ENCODE results near the gene MLPH.

MLPH gene

GRCh38 chr2:237577458-237577857 lies 90.4 kb downstream of the MLPH start:
- H3K4me1 ChIP-seq (ENCODE audit: control insufficient read depth, insufficient read depth, low read length, poor library complexity, severe bottlenecking), result no peaks in the 10 kb centered on the region
- no peaks in the 10 kb centered on the region for H3K9me3 ChIP-seq (ENCODE audit: control insufficient read depth, low read length)
- H3K4me3 ChIP-seq (ENCODE audit: insufficient read depth, low read depth, low read length, poor library complexity, severe bottlenecking), result no peak overlapping the region
- H3K27ac ChIP-seq (ENCODE audit: insufficient read depth, low read length, poor library complexity, severe bottlenecking), result no peak overlapping the region
- no peaks in the 10 kb centered on the region for H3K36me3 ChIP-seq (ENCODE audit: control insufficient read depth, insufficient read depth, low read length)
- DNase-seq, result no peak
- H3K27me3 ChIP-seq (replicated peaks; ENCODE audit: control insufficient read depth, insufficient read depth, low read length, poor library complexity, severe bottlenecking), result no peaks in the 10 kb centered on the region

DNA sequence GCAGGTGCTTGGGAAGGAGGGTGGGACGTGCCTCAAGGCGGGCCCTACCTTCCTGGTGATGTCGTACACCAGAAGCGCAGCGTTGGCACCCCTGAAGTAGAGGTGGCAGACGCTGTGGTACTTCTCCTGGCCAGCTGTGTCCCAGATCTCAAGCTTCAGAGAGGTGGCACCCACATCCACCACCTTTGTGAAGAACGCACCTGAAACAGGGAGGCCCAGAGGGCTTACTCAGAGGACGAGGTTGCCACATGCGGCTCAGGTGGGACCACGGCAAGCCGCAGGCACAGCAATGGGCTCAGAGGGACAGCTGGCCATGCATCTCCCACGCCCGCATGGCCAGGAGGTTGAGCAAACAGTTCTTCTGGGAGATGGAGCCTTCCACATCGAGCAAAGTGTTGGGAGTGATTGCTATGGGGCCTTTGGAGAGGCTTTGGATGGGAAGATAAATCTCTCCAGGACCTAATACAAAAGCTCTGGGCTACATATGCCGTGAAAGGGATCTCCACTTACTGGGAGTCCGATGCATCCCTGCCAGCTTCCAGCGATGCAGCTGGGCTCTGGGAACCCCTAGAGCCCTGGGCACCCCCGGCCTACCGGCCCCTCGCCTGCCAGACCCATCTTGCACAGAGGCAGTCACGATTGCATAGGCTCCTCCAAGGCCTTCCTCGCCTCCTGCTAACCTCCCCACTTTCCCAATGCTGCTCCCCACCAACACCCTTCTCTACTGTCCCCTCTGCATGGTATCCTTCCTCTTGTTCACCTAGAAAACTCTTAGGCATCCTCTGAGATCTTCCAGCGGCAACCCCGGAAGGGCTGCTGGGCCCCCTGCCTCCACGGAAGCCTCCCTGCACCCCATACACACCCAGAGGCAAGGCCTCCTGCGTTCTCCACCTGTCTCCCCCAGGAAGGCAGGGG lies 91.2 kb downstream of the MLPH start:
- H3K4me1 ChIP-seq (ENCODE audit: control insufficient read depth, insufficient read depth, low read length, poor library complexity, severe bottlenecking), result no peaks in the 10 kb centered on the region
- no peak overlapping the region for H3K27ac ChIP-seq (ENCODE audit: insufficient read depth, low read length, poor library complexity, severe bottlenecking)
- no peaks in the 10 kb centered on the region for H3K36me3 ChIP-seq (ENCODE audit: control insufficient read depth, insufficient read depth, low read length)
- DNase-seq, result no peak
- H3K27me3 ChIP-seq (replicated peaks; ENCODE audit: control insufficient read depth, insufficient read depth, low read length, poor library complexity, severe bottlenecking), result no peaks in the 10 kb centered on the region
- H3K9me3 ChIP-seq (ENCODE audit: control insufficient read depth, low read length), result no peaks in the 10 kb centered on the region
- no peak overlapping the region for H3K4me3 ChIP-seq (ENCODE audit: insufficient read depth, low read depth, low read length, poor library complexity, severe bottlenecking)

- no peaks in the 10 kb centered on the region for H3K36me3 ChIP-seq (ENCODE audit: control insufficient read depth, insufficient read depth, low read length)
- H3K4me3 ChIP-seq (ENCODE audit: insufficient read depth, low read depth, low read length, poor library complexity, severe bottlenecking), result no peak overlapping the region
- H3K4me1 ChIP-seq (ENCODE audit: control insufficient read depth, insufficient read depth, low read length, poor library complexity, severe bottlenecking), result no peaks in the 10 kb centered on the region
- no peaks in the 10 kb centered on the region for H3K27me3 ChIP-seq (replicated peaks; ENCODE audit: control insufficient read depth, insufficient read depth, low read length, poor library complexity, severe bottlenecking)
- no peaks in the 10 kb centered on the region for H3K9me3 ChIP-seq (ENCODE audit: control insufficient read depth, low read length)
- DNase-seq, result no peak
- H3K27ac ChIP-seq (ENCODE audit: insufficient read depth, low read length, poor library complexity, severe bottlenecking), result no peak overlapping the region
Measured at GRCh38 chr2:237581326-237581725, 94.3 kb downstream of the MLPH start.

DNA sequence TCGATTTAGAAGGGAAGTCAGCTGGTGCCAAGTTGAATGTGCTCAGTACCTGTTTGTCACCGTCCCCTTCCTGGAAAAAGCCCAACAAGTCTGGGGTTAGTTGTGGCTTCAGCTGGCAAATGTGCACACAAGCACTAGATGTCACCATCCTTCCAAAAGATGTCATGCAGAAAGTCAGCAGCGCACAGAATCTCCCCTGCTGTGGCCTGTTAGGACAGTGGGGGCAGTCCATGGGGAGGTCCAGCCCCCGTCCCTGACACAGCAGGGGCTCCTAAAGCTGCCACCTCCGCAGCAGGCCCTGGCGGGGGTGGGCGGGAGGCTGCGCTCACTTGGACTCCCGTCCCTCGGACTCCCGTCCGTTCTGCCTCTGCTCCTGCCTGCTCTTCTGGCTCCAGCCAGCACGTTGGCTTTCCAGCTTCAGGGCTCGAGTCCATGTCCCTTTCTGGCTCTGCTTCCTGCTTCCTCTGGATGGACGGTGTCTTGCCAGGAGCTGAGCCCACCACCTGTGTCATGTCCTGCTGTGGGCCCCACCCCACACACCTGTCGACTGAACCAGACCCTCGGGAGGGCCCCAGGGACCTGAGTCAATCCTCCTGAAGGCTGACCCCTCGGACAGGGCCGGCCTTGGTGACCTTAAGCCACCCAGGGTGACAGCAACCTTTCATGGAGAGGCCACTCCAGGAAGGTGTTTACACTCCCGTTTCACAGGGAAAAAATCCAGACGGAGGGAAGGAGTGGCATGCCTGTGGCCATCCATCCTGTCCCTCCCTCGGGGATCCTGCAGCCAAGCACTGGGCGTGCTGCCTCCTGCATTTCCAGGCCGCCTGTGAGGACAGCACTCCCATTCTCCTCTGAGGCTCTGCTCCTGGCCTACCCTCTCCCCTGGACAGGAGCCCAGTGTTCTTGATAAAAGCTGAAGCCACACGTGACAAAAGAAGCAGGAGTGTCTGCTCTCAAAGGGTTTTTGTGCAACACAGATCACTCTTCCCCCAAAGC lies 95.0 kb downstream of the MLPH start:
- Histone ChIP-seq H3K27ac (ENCODE audit: insufficient read depth, low read length, poor library complexity, severe bottlenecking) (no peak overlapping the region), H3K9me3 (ENCODE audit: control insufficient read depth, low read length) (no peaks in the 10 kb centered on the region), H3K27me3 (replicated peaks; ENCODE audit: control insufficient read depth, insufficient read depth, low read length, poor library complexity, severe bottlenecking) (no peaks in the 10 kb centered on the region), H3K36me3 (ENCODE audit: control insufficient read depth, insufficient read depth, low read length) (no peaks in the 10 kb centered on the region), H3K4me1 (ENCODE audit: control insufficient read depth, insufficient read depth, low read length, poor library complexity, severe bottlenecking) (no peaks in the 10 kb centered on the region), H3K4me3 (ENCODE audit: insufficient read depth, low read depth, low read length, poor library complexity, severe bottlenecking) (no peak overlapping the region)
- peak in 1 of 3 donors; percentile 4 for DNase-seq

GRCh38 chr2:237583385-237584295 lies 96.6 kb downstream of the MLPH start:
- Histone ChIP-seq H3K4me1 (ENCODE audit: control insufficient read depth, insufficient read depth, low read length, poor library complexity, severe bottlenecking) (no peaks in the 10 kb centered on the region), H3K27ac (ENCODE audit: insufficient read depth, low read length, poor library complexity, severe bottlenecking) (no peak overlapping the region), H3K9me3 (ENCODE audit: control insufficient read depth, low read length) (no peaks in the 10 kb centered on the region), H3K27me3 (replicated peaks; ENCODE audit: control insufficient read depth, insufficient read depth, low read length, poor library complexity, severe bottlenecking) (no peaks in the 10 kb centered on the region), H3K36me3 (ENCODE audit: control insufficient read depth, insufficient read depth, low read length) (no peaks in the 10 kb centered on the region), H3K4me3 (ENCODE audit: insufficient read depth, low read depth, low read length, poor library complexity, severe bottlenecking) (no peak overlapping the region)
- no peak for DNase-seq

DNA sequence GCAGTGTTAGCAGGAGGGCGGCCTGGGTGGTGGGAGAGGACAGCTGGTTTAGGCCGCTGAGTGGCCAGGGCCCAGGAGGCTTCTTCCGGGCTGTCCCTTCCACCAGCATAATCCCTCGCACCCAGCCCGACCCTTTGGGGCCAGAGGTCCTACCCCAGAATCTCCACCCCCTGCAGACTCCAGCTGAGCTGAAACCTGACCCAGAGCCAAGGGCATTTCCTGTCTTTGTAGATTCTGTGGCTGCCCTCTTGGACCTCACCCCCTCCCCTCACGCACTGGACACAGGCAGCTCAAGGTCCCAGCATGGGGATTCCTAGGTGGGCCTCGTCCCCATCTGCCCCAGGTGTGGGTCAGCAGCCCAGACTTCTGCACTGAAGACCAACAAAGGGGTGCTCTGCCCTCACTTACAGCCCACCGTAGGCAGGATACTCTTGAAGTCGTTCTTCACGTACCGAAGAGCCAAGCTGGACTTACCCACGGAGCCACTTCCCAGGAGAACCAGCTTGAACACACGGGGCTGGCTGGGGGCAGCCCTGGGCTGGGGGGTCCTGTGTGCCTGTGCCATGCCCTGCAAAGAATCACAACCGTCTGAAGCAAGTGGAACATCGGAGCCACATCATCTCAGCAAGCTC lies 98.7 kb downstream of the MLPH start:
- Histone ChIP-seq H3K4me1 (ENCODE audit: control insufficient read depth, insufficient read depth, low read length, poor library complexity, severe bottlenecking) (no peaks in the 10 kb centered on the region), H3K36me3 (ENCODE audit: control insufficient read depth, insufficient read depth, low read length) (no peaks in the 10 kb centered on the region), H3K27me3 (replicated peaks; ENCODE audit: control insufficient read depth, insufficient read depth, low read length, poor library complexity, severe bottlenecking) (no peaks in the 10 kb centered on the region), H3K9me3 (ENCODE audit: control insufficient read depth, low read length) (no peaks in the 10 kb centered on the region), H3K4me3 (ENCODE audit: insufficient read depth, low read depth, low read length, poor library complexity, severe bottlenecking) (no peak overlapping the region), H3K27ac (ENCODE audit: insufficient read depth, low read length, poor library complexity, severe bottlenecking) (no peak overlapping the region)
- DNase-seq, result no peak

- H3K9me3 ChIP-seq (ENCODE audit: control insufficient read depth, low read length), result no peaks in the 10 kb centered on the region
- H3K27me3 ChIP-seq (replicated peaks; ENCODE audit: control insufficient read depth, insufficient read depth, low read length, poor library complexity, severe bottlenecking), result no peaks in the 10 kb centered on the region
- H3K4me3 ChIP-seq (ENCODE audit: insufficient read depth, low read depth, low read length, poor library complexity, severe bottlenecking), result no peak overlapping the region
- no peak overlapping the region for H3K27ac ChIP-seq (ENCODE audit: insufficient read depth, low read length, poor library complexity, severe bottlenecking)
- DNase-seq, result no peak
- H3K4me1 ChIP-seq (ENCODE audit: control insufficient read depth, insufficient read depth, low read length, poor library complexity, severe bottlenecking), result peaks cover 8% of the 10 kb centered on the region
- H3K36me3 ChIP-seq (ENCODE audit: control insufficient read depth, insufficient read depth, low read length), result no peaks in the 10 kb centered on the region
Measured at GRCh38 chr2:237588044-237588696, 101.1 kb downstream of the MLPH start.

GRCh38 chr2:237590272-237591140 lies 103.5 kb downstream of the MLPH start, which contains the start of gene RAB17:
RAB17 (minus strand) TSS chr2:237590734; CDS start chr2:237586154, 4,580 bp downstream.
- no peaks in the 10 kb centered on the region for H3K27me3 ChIP-seq (replicated peaks; ENCODE audit: control insufficient read depth, insufficient read depth, low read length, poor library complexity, severe bottlenecking)
- no peak within 1 kb of the TSS for H3K27ac ChIP-seq (ENCODE audit: insufficient read depth, low read length, poor library complexity, severe bottlenecking)
- H3K36me3 ChIP-seq (ENCODE audit: control insufficient read depth, insufficient read depth, low read length), result no peaks in the 10 kb centered on the region
- H3K4me1 ChIP-seq (ENCODE audit: control insufficient read depth, insufficient read depth, low read length, poor library complexity, severe bottlenecking), result peaks cover 8% of the 10 kb centered on the region
- no peak for DNase-seq
- no peak within 1 kb of the TSS for H3K4me3 ChIP-seq (ENCODE audit: insufficient read depth, low read depth, low read length, poor library complexity, severe bottlenecking)
- no peaks in the 10 kb centered on the region for H3K9me3 ChIP-seq (ENCODE audit: control insufficient read depth, low read length)
